Hair follicle dermal papilla cell (primary cell): ENCODE measurements around the gene TDRD10. TPM values are rescaled to one million over a fixed set of nuclear protein-coding genes. Genes with fewer than 3 reads are reported as not detected.

Experiments
- total RNA-seq: library from RNA; depleted of rRNA; stranded (reverse); fragments of >200 nt; gene quantifications from 2 replicates; pipeline ENCODE4 v1.2.3, GENCODE V29; 2012

Gene TDRD10
- total RNA-seq, result not detected in 2 replicates

GRCh38 chr1:154502066-154502743 lies at the start of gene TDRD10, which contains the start of gene SHE:
Gene TDRD10 (plus strand): TSS chr1:154502219. CDS start chr1:154506904, 4,685 bp downstream.
Gene SHE (minus strand): TSS chr1:154502412. CDS start chr1:154502026, 386 bp downstream.

GRCh38 chr1:154557939-154558719 lies 56.1 kb downstream of the TDRD10 start, which contains the start of gene UBE2Q1:
Gene UBE2Q1 (minus strand): TSS chr1:154558662. CDS start chr1:154558553, 109 bp downstream.

GRCh38 chr1:154567386-154568156 lies 65.6 kb downstream of the TDRD10 start, which contains the start of gene CHRNB2:
Gene CHRNB2 (plus strand): TSS chr1:154567778. CDS start chr1:154568045, 267 bp downstream.

Other genes starting within 250 kb of the TDRD10 start
- gene HAX1, start 229.6 kb upstream of the TDRD10 start, total RNA-seq, result 108 and 112 TPM in 2 replicates
- not detected in 2 replicates for gene AQP10, start 181.1 kb upstream of the TDRD10 start, total RNA-seq
- gene ATP8B2, start 176.7 kb upstream of the TDRD10 start, total RNA-seq, result 283 and 305 TPM in 2 replicates
- gene IL6R, start 96.9 kb upstream of the TDRD10 start, total RNA-seq, result 25.7 and 29.7 TPM in 2 replicates
- 0.12 TPM in 1 of 2 replicates, not detected in the other for gene SHE, start 193 bp downstream of the TDRD10 start, total RNA-seq
- gene UBE2Q1, start 56.4 kb downstream of the TDRD10 start, total RNA-seq, result 28.4 and 30.0 TPM in 2 replicates
- under 0.01 and 0.16 TPM in 2 replicates for gene CHRNB2, start 65.6 kb downstream of the TDRD10 start, total RNA-seq
- 156 and 173 TPM in 2 replicates for gene ADAR, start 106.0 kb downstream of the TDRD10 start, total RNA-seq